CD4-positive, alpha-beta T cell treated with Interleukin-12 subunit alpha and Interleukin-12 subunit beta, for 1 hour (primary cell): ENCODE measurements around the gene PRXL2A.
"Not testable (repeated sequence)": the region's sequence is repeated elsewhere in the genome, so short reads cannot be mapped to it uniquely, and the experiment has no call there.

Experiments used
- DNase-seq: peaks from one replicate; pipeline ENCODE4 v3.0.0-alpha.2; 2020

The PRXL2A gene

DNA sequence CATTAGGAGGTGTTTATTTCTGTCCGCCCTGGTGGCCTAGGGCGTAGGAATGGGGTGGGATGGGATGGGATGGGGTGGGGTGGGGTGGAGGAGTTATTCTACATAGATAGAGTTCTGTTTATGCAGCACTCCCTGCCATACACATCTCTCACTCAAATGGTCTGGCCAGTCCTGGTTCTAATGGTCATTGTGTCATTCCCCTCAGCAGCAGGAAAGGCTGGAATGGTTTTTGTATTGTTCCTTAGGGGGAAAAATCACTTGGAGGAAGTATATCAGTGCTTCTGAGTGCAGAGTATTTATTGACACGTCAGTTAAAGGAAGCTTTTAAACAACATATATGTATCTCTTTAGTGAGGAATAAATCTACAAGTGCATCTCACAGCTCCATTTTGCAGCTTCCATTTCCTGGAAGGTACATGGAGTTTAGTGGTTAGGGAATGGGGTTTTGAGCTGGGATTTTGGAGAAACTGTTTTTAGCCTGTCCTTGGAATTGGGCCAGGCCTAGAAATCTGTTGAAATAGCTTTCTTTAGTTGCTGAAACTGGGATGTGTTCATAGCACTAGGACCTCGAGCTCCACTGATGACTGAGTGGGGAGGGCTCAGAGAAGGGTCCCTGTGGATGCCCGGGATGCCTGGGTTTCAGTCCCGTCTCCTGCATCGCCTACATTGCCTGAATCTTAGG is 54.1 kb downstream of the PRXL2A start:
- DNase-seq, result no peak

DNA sequence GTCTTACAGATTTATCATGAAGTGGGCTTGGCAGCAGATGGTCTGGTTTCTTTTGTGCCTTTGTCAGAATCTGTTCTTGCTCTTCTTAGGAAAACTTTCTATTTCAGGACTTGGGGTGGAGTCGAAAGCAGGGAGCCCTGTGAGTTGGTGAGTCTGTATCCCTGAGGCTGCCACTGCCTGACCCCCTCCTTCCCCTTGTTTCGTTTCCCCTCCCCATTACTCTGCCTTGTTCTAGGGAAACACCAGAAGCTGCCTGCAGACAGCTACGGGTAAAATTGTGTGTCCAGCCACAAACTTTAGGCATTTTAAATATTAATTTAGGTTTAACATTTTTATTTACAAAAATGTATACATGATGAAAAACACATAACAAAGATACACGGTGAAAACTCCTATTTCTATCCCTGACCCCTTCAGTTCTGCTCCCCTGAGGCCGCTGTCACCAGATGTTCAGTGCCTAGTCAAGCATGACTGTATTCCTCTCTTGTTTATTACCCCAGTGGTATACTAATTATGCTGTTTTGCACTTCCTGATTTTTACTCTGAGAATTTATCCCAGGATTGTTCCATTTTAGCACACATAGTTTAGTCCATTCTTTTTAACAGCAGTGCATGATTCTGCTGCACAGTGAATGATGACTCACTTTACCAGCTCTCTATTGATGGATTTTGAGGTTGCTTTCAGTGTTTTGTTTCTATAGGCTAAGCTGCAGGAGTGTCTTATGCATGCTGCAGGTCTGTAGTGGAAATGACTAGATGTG is 54.8 kb downstream of the PRXL2A start:
- DNase-seq, result no peak

DNA sequence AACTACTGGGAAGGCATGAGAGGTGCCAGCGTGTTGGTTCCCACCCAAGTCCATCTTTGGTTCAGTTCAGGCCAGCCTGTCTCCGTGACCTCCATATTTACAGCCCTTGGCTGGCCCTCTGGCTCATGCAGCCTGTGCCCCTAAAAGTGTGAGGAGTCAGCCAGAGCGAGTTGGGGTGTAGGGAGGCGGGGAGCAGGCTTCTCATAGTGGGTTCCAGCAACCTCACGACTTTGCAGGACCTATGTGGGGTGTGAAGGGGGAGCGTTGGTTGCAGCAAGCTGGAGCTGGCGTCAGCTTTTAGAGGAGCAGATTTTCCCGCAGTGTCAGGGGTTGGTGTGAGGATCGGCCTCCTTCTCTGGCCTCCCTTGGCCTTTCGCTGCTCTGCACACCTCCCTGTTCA is 55.5 kb downstream of the PRXL2A start:
- DNase-seq, result no peak

DNA sequence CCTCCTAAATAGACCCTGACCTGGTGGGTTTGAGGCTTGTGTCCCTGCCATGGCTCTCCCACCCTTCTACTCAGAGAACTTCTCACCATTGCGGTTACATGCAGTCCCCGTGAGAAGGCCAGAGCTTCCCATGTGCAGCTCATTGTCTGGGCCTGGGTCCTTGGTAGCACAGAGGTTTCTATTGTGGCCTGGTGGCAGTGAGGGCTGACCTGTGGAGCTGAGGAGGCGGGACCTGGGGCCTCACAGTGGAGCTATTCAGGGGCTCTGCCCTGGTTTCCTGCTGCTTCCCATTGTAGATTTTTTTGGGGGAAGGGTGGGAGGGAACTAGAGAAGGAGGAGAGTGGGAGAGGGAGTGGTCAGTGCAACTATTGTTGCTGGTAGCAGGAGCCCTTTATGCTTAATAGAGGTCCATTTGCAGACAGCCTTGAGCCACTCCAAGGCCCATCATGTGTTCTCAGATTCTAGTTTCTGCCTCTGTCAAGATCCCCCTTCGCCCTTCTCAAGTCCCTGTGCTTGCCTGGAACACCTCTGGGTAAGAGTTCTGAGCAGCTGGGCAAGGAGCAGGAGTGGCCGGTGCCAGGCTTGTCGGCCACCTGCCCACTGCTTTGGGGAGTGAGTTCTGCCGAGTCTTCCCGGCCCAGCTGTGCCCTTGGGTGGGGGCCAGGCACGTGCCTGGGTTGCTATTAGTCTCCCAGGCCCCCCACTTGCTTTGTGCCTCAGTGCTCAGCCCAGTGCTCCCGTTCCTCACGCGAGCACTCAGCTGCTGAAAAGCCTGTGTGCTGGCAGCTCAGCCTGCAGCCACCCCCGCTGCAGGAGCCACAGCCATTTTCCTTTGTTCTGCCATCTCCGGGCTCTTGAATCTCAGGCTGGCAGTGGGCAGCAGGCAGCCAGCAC is 56.5 kb downstream of the PRXL2A start:
- DNase-seq, result no peak

DNA sequence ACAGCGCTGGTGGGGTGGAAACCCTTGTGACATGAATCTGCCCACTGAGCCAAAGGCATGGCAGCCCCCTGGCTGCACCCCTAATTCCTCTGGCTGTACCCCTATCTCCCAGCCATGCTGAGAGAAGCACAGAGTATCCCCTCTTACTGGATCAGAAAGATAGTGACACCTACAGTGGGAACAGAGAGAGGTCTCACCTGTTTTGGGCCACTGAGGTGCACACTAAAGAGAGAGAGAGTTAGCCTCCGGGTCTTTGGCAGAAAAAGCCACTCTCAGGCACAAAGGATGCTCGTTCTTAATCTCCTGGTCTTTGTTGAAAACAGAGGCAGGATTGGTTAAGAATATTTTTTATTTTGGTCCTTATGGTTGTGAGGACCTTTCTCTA is 57.1 kb downstream of the PRXL2A start:
- DNase-seq, result no peak

DNA sequence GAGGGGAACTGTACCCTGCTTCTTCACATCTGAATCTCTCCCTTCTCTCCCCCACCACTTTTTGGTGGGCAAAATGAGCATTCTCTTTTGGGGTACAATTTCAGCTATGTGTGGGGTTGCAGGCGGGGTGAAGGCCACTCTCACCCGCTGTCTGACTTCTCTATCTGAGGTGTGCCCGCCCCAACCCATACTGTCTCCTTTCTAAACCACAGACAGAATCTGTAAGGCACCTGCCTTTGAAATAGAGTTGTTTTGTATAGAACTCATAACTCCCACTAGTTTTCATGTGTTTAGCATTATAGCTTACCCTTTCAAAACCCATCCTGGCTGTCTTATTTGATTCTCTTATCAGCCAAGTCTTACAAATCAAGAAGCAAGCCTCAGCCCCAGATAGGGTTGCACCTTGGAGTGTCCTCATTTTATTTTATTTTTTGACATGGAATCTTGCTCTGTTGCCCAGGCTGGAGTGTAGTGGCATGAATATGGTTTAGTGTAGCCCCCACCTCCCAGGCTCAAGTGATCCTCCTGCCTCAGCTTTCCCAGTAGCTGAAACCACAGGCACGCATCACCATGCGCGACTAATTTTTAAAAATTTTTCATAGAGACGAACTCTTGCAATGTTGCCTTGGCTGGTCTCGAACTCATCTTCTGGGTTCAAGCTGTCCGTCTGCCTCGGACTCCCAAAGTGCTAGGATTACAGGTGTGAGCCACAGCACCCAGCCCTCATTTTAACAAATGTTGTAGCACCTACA is 57.7 kb downstream of the PRXL2A start:
- DNase-seq, result peak; percentile 71

DNA sequence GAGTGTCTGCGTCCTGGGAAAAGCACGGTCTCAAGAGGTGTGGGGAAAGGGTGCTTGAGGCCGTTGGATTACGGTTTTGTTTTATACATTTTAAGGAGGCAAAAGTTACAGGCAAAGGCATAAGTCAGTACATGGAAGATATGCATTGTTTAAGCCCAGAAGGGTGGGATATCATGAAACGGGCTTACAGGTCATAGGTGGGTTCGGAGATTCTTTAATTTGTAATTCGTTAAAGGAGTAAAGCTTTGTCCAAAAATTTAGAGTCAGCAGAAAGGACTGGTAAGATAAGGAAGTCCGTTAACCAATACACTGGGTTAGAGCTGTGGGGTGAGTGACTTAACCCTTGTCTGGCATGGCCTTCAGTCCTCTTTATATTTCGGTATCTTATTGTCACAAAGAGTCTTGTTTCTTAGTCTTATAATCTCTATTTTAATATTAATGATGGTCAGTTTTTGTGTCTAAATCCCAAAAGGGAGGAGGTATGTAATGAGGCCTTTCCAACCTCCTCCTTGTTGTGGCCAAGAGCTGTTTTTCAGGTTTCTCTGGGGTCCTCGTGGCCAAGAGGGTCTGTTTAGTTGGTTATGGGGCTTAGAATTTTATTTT is 58.5 kb downstream of the PRXL2A start:
- DNase-seq, result no peak

DNA sequence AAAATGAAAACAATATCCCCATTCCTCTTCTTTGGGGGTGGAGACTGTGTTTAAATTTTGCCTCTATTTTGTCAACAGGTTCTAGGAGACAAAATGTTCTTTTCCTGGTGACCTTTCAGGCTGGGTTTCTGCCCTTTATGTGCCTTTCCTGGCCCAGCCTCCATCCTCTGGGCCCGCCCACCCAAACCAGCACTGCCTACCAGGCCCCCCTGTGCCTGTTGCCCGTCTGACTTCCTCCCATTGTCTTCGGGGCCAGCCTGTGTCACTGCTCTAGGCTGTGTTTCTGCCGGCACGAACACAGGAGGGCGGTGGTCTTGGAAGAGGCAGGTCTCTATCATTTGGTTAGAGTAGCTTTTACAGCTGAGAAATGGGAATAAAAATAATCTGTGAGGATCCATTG is 59.7 kb downstream of the PRXL2A start:
- peak; percentile 66 for DNase-seq

DNA sequence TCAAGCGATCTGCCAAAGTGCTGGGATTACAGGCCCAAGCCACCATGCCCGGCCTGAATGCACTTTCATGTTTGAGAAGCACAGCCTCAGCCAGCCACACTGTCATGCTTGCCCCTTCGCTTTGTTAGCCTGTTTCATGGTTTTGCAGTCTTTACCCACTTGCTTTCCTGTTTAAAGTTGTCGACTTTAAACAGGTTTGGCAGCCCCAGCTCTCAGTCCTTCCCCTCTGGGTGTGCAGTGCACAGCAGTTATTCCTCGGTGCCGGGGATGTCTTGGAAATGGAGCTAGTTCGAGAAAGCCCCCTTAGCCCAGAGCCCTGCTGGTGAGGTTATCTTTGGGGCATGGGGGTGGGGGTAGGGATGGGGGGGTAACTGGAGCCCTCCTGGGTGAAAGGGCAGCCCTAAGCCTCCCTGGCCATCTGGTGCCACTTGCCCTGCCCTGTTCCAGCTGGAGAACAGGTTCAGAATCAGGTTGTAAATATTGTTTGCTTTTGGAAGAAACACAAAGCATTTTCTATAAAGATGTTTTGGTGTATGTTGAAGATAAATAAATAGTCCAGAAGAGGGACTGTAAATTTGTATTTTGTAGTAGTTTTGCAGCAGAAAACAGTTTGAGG is 60.6 kb downstream of the PRXL2A start:
- DNase-seq, result no peak

DNA sequence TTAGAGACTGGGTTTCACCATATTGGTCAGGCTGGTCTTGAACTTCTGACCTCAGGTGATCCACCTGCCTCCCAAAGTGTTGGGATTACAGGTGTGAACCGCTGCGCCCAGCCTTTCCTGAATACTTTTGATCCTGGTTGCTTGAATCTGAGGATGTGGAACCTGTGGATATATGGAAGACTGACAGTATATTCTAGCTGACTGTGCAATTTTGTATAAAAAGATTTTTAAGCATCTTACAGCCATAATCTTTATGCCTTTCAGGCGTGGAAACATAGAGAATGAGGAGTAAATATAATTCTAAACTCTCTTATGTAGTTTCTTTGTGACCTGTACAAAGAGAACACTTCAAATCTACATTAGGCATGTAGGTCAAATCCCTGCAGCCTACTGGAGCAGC is 61.9 kb downstream of the PRXL2A start:
- DNase-seq, result no peak

DNA sequence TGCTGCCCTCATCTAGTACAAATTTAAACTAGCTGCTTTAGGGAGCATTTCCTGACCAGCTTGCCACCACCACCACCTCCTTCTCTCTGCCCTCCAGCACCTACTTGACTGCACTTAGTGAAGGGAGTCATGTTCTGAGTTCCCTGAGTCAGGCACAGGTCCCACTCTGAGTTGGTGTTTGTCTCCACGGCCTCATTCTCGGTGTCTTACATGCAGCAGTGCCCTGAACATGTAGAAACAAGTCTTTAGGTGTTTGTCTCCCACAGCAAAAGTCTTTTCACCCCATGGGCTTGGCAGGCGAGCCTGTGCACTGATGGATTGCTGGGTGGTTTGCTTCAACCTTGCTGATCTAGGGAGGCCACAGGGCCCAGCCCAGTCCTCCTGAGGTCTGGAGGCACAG is 62.6 kb downstream of the PRXL2A start:
- no peak for DNase-seq

DNA sequence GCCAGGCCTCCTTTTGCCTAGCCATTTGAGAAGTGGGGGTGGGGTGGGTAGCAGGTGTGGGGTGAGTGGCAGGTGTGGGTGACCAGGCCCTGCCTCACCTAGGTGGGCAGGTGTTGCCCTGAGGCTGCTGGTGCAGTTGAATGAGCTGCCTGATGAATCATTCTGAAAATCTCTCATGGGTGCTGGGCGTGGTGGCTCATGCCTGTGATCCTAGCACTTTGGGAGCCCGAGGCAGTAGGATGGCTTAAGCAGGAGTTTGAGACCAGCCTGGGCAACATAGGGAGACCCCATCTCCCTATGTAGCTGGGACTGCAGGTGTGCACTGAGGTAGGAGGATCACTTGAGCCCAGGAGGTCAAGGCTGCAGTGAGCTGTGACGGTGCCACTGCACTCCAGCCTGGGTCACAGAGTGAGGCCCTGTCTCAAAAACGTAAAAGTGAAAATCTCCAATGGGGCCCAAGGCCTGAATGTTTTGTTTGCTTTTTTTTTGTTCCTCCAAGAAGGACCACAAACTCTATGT is 63.4 kb downstream of the PRXL2A start:
- DNase-seq, result no peak

DNA sequence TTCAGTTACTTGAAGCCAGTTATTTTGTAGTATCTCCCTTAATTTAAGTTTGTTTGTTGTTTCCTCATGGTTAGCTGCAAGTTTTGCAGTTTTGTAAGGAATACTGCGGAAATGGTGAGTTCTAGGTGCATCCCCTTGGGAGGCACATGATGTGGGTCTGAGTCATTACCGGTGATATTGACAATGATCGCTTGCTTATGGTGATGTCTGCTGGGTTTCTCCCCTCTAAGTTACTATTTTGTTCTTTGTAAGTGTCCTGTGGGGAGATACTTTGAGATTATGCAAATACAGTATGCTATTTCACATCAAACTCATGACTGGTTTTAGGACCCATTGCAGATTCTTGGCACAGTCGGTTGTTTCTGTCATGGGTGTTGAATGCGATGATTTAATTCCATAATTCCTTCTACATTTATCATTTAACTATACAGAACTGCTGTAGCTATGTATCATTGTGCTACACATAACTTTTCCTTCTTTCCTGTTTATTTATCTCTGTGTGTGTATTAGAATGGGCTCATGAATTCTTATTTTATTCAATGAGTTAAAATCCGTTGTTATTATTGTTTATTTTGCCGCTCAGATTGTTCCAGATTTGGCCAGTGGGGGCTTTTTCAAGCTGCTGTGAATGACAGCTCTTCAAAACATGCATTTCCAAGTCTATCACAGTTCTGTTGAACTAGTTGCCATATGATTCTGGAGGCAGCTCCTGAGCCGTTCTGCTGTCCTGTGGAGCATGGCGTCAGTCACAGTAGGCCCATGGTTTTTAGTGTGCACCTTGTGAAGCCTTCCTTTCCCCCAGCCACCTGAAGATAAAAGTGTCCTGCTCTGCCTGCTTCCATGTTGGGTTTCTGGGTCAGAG is 64.1 kb downstream of the PRXL2A start:
- peak; percentile 52 for DNase-seq

DNA sequence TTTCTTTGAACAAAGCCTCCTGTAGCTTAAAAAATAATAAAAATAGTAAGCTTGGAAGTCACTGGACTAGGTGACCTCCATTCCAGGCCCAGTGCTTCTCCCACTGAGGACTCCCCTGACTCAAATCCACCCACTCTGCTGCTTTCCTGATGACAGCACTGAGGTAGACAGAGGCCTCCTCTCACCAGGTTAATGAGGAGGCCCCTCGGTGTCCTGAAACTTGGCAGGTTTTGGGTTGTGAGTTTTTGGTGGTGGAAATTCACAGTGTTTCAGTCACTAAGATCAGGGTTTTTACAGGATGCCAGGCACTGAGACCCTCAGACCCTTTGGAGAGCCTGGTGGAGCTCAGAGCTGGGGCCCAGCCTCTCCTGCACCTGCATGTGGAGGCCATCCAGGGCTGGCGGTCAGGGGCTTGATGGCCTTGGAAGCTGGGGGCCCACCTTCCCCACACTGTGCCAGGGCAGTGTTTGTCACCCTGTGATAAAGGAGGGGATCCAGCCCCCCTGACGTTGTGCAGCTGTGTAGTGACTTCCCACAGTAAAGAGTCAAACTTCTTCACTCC is 64.8 kb downstream of the PRXL2A start:
- DNase-seq, result no peak

DNA sequence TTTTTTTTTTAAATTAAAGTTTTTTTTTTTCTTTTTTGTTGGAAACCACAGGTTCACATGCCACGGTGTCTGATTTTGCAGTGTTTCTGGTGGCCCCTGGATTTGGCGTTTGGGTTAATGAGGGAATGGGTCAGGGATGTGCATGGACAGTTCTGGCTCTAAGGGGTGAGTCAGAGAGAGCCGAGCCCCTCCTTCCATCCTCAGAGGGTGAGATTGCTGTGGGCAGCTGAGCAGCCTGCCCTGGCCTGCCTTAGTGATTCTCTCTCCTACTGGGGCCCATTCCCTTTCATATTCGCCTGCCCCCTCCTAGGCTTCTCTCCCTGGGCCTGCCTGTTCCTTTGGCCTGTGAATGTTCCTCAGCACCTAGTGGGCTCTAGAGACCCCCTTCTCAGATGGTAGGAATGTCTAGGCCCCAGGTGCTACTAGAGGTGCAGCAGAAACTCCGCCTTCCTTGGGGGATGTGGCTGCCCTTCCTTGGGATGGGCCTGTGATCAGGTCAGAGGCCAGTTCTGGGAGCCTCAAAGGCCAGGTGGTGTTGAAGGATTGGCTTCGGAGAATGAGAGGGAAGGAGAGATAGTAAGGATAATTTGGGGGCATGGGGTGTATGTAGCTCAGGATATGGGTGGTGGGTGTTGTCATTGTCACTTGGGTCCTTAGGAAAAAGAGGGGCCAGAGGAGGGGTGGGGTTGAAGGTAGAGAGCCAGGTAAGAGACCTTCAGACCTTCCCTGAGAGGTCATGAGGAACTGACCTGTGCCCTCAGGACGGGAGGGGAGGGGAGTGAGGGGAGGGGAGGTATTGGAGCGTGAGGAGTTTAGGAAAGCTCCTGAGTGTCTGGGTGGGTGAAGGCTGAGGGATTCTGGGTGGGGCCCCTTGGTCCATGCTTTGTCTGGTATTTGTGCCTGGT is 65.6 kb downstream of the PRXL2A start:
- DNase-seq, result no peak

DNA sequence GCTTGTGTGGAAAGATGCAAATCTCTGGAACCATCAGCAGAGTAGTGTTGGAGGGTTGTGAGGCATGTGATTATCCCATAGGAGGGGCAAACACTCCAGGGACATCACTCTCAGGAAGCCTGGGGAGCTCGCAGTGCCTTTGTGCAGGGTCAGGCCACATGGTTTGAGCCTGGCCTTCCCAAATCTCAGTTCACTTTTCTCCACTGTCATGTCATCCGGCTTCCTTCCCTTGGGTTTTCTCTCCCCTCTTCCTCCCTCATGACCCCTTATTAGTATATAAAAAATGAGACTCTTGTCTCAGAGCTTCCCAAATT is 66.2 kb downstream of the PRXL2A start:
- no peak for DNase-seq

DNA sequence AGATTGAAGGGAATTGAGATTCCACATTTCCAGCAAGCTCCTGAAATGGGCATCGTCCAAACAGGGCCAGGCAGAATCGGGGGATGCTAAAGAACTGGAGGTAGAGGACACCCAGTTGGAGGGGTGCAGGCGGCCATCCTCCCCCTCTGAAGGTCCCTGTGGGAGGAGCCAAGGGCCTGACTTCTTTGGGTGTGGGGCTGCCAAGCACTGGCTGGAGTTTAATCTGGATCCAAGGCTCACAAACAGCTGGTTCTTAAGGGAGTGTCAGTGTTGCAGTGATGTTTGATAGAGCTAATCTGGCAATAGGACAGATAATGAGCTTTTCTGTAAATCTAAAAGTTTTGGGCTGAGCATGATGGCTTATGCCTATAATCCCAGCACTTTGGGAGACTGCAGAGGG is 66.6 kb downstream of the PRXL2A start:
- no peak for DNase-seq

DNA sequence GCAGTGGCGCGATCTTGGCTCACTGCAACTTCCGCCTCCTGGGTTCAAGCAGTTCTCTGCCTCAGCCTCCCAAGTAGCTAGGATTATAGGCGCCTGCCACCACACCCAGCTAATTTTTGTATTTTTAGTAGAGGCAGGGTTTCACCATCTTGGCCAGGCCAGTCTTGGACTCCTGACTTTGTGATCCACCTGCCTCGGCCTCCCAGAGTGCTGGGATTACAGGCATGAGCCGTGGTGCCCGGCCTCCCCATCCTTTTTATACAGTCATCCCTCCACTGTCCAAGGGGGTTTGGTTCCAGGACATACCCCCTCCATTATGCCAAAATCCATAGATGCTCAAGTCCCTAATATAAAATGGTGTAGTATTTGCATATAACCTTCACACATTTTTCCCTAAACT is 67.3 kb downstream of the PRXL2A start:
- not testable (repeated sequence) for DNase-seq

DNA sequence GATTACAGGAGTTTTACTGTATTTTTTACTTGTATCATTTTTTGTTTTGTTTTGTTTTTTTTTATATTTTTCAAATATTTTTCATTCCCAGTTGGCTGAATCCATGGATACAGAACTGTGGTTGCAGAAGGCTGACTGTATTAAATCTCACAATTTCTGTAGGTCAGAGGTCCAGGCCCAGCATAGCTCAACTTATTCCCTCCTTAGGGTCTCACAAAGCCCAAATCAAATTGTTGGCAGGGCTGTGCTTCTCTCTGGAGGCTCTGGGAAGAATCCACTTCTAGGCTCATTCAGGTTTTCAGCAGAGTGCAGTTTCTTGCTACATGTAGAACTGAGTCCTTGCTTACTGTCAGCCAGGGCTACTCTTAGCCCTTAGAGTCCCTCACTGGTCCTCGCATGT is 68.3 kb downstream of the PRXL2A start:
- no peak for DNase-seq

DNA sequence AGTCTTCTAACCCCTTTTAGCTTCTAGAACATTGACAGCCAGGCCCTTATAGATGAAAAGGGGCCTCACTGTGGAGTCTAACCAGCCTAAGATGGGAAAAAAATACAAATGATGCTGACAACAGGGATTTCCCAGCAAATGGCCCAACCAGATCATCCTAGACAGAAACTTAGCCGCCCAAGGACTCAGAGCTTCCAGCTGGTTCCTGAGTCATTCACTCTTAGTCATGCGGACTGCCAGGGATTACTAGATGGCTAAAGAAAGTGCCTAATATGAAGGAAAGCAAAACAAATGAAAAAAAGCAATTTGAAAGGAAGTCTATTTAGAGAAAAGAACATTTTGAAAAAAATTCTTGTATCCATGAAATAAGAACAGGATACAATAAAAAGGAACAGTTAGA is 69.5 kb downstream of the PRXL2A start:
- DNase-seq, result no peak
